Measurements from ENCODE around the gene HIVEP3.

The HIVEP3 gene

GRCh38 chr1:41891199-41891896 lies 27.4 kb downstream of the HIVEP3 start:
- peak; percentile 57 for DNase-seq

- no peak for DNase-seq
Observed at GRCh38 chr1:41890825-41891198, 27.9 kb downstream of the HIVEP3 start.

GRCh38 chr1:41889506-41890414 lies 29.0 kb downstream of the HIVEP3 start:
- DNase-seq = no peak

GRCh38 chr1:41888756-41889155 lies 30.0 kb downstream of the HIVEP3 start:
- DNase-seq = no peak

GRCh38 chr1:41887365-41887764 lies 31.4 kb downstream of the HIVEP3 start:
- no peak for DNase-seq

GRCh38 chr1:41884256-41885230 lies 34.2 kb downstream of the HIVEP3 start:
- no peak for DNase-seq

GRCh38 chr1:41883507-41883906 lies 35.2 kb downstream of the HIVEP3 start:
- DNase-seq = no peak

- no peak for DNase-seq
Observed at GRCh38 chr1:41882486-41882885, 36.2 kb downstream of the HIVEP3 start.

- DNase-seq = peak; percentile 61
Observed at GRCh38 chr1:41882068-41882477, 36.6 kb downstream of the HIVEP3 start.

GRCh38 chr1:41880950-41881885 lies 37.5 kb downstream of the HIVEP3 start:
- no peak for DNase-seq

GRCh38 chr1:41880261-41880660 lies 38.5 kb downstream of the HIVEP3 start:
- no peak for DNase-seq

GRCh38 chr1:41879617-41880016 lies 39.1 kb downstream of the HIVEP3 start:
- no peak for DNase-seq

GRCh38 chr1:41878911-41879310 lies 39.8 kb downstream of the HIVEP3 start:
- DNase-seq = no peak

GRCh38 chr1:41878495-41878894 lies 40.2 kb downstream of the HIVEP3 start:
- no peak for DNase-seq

- peak; percentile 50 for DNase-seq
Observed at GRCh38 chr1:41876576-41877445, 41.9 kb downstream of the HIVEP3 start.

- no peak for DNase-seq
Observed at GRCh38 chr1:41875487-41875886, 43.2 kb downstream of the HIVEP3 start.

- no peak for DNase-seq
Observed at GRCh38 chr1:41874903-41875411, 43.8 kb downstream of the HIVEP3 start.

GRCh38 chr1:41874151-41874719 lies 44.5 kb downstream of the HIVEP3 start:
- no peak for DNase-seq

- DNase-seq = peak; percentile 72
Observed at GRCh38 chr1:41872074-41872473, 46.6 kb downstream of the HIVEP3 start.

GRCh38 chr1:41870076-41870562 lies 48.6 kb downstream of the HIVEP3 start:
- peak; percentile 79 for DNase-seq
